ENCODE results near the gene AMER1.

GRCh38 chrX:64205441-64205734, at the start of gene AMER1:
- TF ChIP-seq, protein P1, sequence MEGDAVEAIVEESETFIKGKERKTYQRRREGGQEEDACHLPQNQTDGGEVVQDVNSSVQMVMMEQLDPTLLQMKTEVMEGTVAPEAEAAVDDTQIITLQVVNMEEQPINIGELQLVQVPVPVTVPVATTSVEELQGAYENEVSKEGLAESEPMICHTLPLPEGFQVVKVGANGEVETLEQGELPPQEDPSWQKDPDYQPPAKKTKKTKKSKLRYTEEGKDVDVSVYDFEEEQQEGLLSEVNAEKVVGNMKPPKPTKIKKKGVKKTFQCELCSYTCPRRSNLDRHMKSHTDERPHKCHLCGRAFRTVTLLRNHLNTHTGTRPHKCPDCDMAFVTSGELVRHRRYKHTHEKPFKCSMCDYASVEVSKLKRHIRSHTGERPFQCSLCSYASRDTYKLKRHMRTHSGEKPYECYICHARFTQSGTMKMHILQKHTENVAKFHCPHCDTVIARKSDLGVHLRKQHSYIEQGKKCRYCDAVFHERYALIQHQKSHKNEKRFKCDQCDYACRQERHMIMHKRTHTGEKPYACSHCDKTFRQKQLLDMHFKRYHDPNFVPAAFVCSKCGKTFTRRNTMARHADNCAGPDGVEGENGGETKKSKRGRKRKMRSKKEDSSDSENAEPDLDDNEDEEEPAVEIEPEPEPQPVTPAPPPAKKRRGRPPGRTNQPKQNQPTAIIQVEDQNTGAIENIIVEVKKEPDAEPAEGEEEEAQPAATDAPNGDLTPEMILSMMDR (IDR thresholded peaks at IDR 0.05; ENCODE audit: insufficient read depth, low read length, poor library complexity, severe bottlenecking): no peak
- TF ChIP-seq EZH2phosphoT487 (conservative IDR thresholded peaks at IDR 0.05; ENCODE audit: low read length): no peak
